WTC11 (cell line): Measurements from ENCODE around the gene IGFBP5. TPM values are rescaled to one million over a fixed set of nuclear protein-coding genes. Genes with fewer than 3 reads are reported as not detected.

Experiments used
- ATAC-seq: fragments of 200-7000 bp; cut with Tn5 transposase; 2 replicates; pipeline ENCODE4 v1.10.0; 2021; ENCODE audit warnings: mild to moderate bottlenecking, moderate library complexity
- CTCF ChIA-PET: fragments of 300-600 bp; sonication (Branson Sonifier 250); formaldehyde crosslinking; loops from one replicate; lab custom pipeline; 2021; ENCODE audit warnings: antibody characterized with exemption; lab: Charles Lee
- POLR2A ChIA-PET: fragments of 350-600 bp; sonication (Branson Sonifier 250); formaldehyde crosslinking; loops from one replicate; lab custom pipeline; 2021; ENCODE audit warnings: antibody characterized with exemption; lab: Charles Lee
- DNase-seq: peaks from one replicate; pipeline ENCODE4 v3.0.0; 2021; ENCODE audit warnings: low spot score
- H3K27ac Mint-ChIP-seq: 2 replicates; pipeline ENCODE4 v1.8.0; 2021; ENCODE audit warnings: mixed read lengths
- H3K27me3 Mint-ChIP-seq: 2 replicates; pipeline ENCODE4 v1.8.0; 2021; ENCODE audit warnings: low read depth, mild to moderate bottlenecking, moderate library complexity, mixed read lengths
- H3K36me3 Mint-ChIP-seq: 2 replicates; pipeline ENCODE4 v1.8.0; 2021; ENCODE audit warnings: mixed read lengths
- H3K4me1 Mint-ChIP-seq: 2 replicates; pipeline ENCODE4 v1.8.0; 2022; ENCODE audit warnings: mixed read lengths
- H3K4me3 Mint-ChIP-seq: 2 replicates; pipeline ENCODE4 v1.8.0; 2021; ENCODE audit warnings: mild to moderate bottlenecking, moderate library complexity, mixed read lengths
- H3K9me3 Mint-ChIP-seq: 2 replicates; pipeline ENCODE4 v1.8.0; 2021; ENCODE audit warnings: mixed read lengths
- ATF1 ChIP-seq: sonication (generic); formaldehyde crosslinking; IDR thresholded peaks from 2 replicates; pipeline ENCODE4 v1.8.1; 2023; ENCODE audit warnings: mild to moderate bottlenecking, moderate library complexity, missing genetic modification reagents
- ATF2 ChIP-seq: sonication (generic); formaldehyde crosslinking; IDR thresholded peaks from 2 replicates; pipeline ENCODE4 v1.8.1; 2022; ENCODE audit warnings: low read depth, missing genetic modification reagents, borderline replicate concordance
- CREB1 ChIP-seq: sonication (generic); formaldehyde crosslinking; IDR thresholded peaks from 2 replicates; pipeline ENCODE4 v1.8.0; 2023; ENCODE audit warnings: mild to moderate bottlenecking, missing genetic modification reagents
- CTCF ChIP-seq: fragments of 200-600 bp; IDR thresholded peaks from 2 replicates; pipeline ENCODE4 v1.8.0; 2022; ENCODE audit warnings: antibody characterized with exemption
- E2F1 ChIP-seq: sonication (generic); formaldehyde crosslinking; IDR thresholded peaks from 2 replicates; pipeline ENCODE4 v1.8.0; 2022; ENCODE audit warnings: mild to moderate bottlenecking, missing genetic modification reagents
- ELF4 ChIP-seq: sonication (generic); formaldehyde crosslinking; IDR thresholded peaks from 2 replicates; pipeline ENCODE4 v1.8.1; 2022; ENCODE audit warnings: low read depth, mild to moderate bottlenecking, moderate library complexity, missing genetic modification reagents
- GRHL2 ChIP-seq: fragments of 250-450 bp; sonication (Bioruptor Pico); IDR thresholded peaks from 2 replicates; pipeline ENCODE4 v1.8.0; 2022; ENCODE audit warnings: mild to moderate bottlenecking, moderate library complexity; ENCODE audit not compliant: insufficient replicate concordance, severe bottlenecking
- HMGA2 ChIP-seq: fragments of 250-450 bp; sonication (Bioruptor Pico); IDR thresholded peaks from 2 replicates; pipeline ENCODE4 v1.4.0; 2021; ENCODE audit warnings: mild to moderate bottlenecking, moderate library complexity
- MYBL2 ChIP-seq: sonication (generic); formaldehyde crosslinking; IDR thresholded peaks from 2 replicates; pipeline ENCODE4 v1.8.1; 2023; ENCODE audit warnings: mild to moderate bottlenecking, moderate library complexity, missing genetic modification reagents
- NFE2L1 ChIP-seq: sonication (generic); formaldehyde crosslinking; IDR thresholded peaks from 2 replicates; pipeline ENCODE4 v1.8.1; 2023; ENCODE audit warnings: missing genetic modification reagents
- NFYB ChIP-seq: sonication (generic); formaldehyde crosslinking; conservative IDR thresholded peaks from 2 replicates; pipeline ENCODE4 v1.8.0; 2022; ENCODE audit warnings: low read depth, missing genetic modification reagents
- SMAD3 ChIP-seq: sonication (generic); formaldehyde crosslinking; IDR thresholded peaks from 2 replicates; pipeline ENCODE4 v1.8.0; 2022; ENCODE audit warnings: missing genetic modification reagents, mild to moderate bottlenecking, borderline replicate concordance
- SP1 ChIP-seq: sonication (generic); formaldehyde crosslinking; conservative IDR thresholded peaks from 2 replicates; pipeline ENCODE4 v1.8.1; 2022; ENCODE audit warnings: missing genetic modification reagents
- ZMAT4 ChIP-seq: fragments of 250-450 bp; sonication (Bioruptor Pico); IDR thresholded peaks from 2 replicates; pipeline ENCODE4 v1.9.0; 2021; ENCODE audit warnings: mild to moderate bottlenecking
- ZNF263 ChIP-seq: sonication (generic); formaldehyde crosslinking; IDR thresholded peaks from 2 replicates; pipeline ENCODE4 v1.8.1; 2022; ENCODE audit warnings: low read depth, mild to moderate bottlenecking, moderate library complexity, missing genetic modification reagents
- ZNF317 ChIP-seq: sonication (generic); formaldehyde crosslinking; IDR thresholded peaks from 2 replicates; pipeline ENCODE4 v1.8.1; 2023; ENCODE audit warnings: low read depth, mild to moderate bottlenecking, moderate library complexity, missing genetic modification reagents, borderline replicate concordance
- ZNF416 ChIP-seq: fragments of 250-450 bp; sonication (Bioruptor Pico); IDR thresholded peaks from 2 replicates; pipeline ENCODE4 v1.9.0; 2021; ENCODE audit warnings: mild to moderate bottlenecking, inconsistent platforms
- ZNF425 ChIP-seq: fragments of 250-450 bp; sonication (Bioruptor Pico); conservative IDR thresholded peaks from 2 replicates; pipeline ENCODE4 v1.9.0; 2021; ENCODE audit warnings: mild to moderate bottlenecking
- total RNA-seq: library from RNA; stranded (reverse); gene quantifications from 3 replicates; pipeline ENCODE4 v1.2.3, GENCODE V29; 2021
- TF ChIP-seq, protein P1 (sequence below): sonication (generic); formaldehyde crosslinking; IDR thresholded peaks from 2 replicates; pipeline ENCODE4 v1.8.1; 2022; ENCODE audit warnings: mild to moderate bottlenecking, missing genetic modification reagents, moderate library complexity, borderline replicate concordance
- TF ChIP-seq, protein P2 (sequence below): fragments of 250-450 bp; sonication (Bioruptor Pico); IDR thresholded peaks from 2 replicates; pipeline ENCODE4 v1.9.0; 2021; ENCODE audit warnings: mild to moderate bottlenecking

Gene IGFBP5
- total RNA-seq, 1 experiment from 2014 or later, result 5.3 TPM

GRCh38 chr2:216739035-216739434 lies 43.7 kb upstream of the IGFBP5 start (continued):
- TF ChIP-seq SP1 (CRISPR knock-in tag), result no peak
- TF ChIP-seq CTCF, result no peak
- no peak for TF ChIP-seq GRHL2 (CRISPR knock-in tag)
- no peak for TF ChIP-seq ATF1 (CRISPR knock-in tag)
- no peak for TF ChIP-seq NFE2L1 (CRISPR knock-in tag)

- POLR2A ChIA-PET, result interaction anchor here (0.6 kb wide), 1 partner anchor 19 kb away, joined by 4 read pairs; no protein-coding TSS in a partner anchor
- no peaks in the 10 kb centered on the region; the same call in 1 of the 2 replicates for H3K27me3 Mint-ChIP-seq
These were observed 42.3 kb upstream of the IGFBP5 start for GRCh38 chr2:216737676-216738075.

GRCh38 chr2:216736326-216736725 lies 41.0 kb upstream of the IGFBP5 start:
- no peak overlapping the region for H3K27ac Mint-ChIP-seq
- no peak for TF ChIP-seq ATF2 (CRISPR knock-in tag)
- H3K27me3 Mint-ChIP-seq, result no peaks in the 10 kb centered on the region; the same call in 1 of the 2 replicates
- DNase-seq (no peak), ATAC-seq (no peak)
- H3K36me3 Mint-ChIP-seq, result no peaks in the 10 kb centered on the region
- ChIA-PET CTCF (no interaction called here), POLR2A (no interaction called here)
- H3K9me3 Mint-ChIP-seq, result no peaks in the 10 kb centered on the region
- H3K4me3 Mint-ChIP-seq, result no peak overlapping the region
- peaks cover 13% of the 10 kb centered on the region for H3K4me1 Mint-ChIP-seq

More at GRCh38 chr2:216737676-216738075, 42.3 kb upstream of the IGFBP5 start:
- TF ChIP-seq, protein P1, sequence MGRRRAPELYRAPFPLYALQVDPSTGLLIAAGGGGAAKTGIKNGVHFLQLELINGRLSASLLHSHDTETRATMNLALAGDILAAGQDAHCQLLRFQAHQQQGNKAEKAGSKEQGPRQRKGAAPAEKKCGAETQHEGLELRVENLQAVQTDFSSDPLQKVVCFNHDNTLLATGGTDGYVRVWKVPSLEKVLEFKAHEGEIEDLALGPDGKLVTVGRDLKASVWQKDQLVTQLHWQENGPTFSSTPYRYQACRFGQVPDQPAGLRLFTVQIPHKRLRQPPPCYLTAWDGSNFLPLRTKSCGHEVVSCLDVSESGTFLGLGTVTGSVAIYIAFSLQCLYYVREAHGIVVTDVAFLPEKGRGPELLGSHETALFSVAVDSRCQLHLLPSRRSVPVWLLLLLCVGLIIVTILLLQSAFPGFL, result no peak
- Mint-ChIP-seq H3K36me3 (no peaks in the 10 kb centered on the region), H3K4me3 (no peak overlapping the region), H3K27ac (no peak overlapping the region), H3K4me1 (peaks cover 13% of the 10 kb centered on the region), H3K9me3 (0 out of 2 replicates have a peak, but pooled peaks cover 4% of the 10 kb centered on the region)
- DNase-seq (no peak), ATAC-seq (no peak)
- CTCF ChIA-PET, result no interaction called here

DNA sequence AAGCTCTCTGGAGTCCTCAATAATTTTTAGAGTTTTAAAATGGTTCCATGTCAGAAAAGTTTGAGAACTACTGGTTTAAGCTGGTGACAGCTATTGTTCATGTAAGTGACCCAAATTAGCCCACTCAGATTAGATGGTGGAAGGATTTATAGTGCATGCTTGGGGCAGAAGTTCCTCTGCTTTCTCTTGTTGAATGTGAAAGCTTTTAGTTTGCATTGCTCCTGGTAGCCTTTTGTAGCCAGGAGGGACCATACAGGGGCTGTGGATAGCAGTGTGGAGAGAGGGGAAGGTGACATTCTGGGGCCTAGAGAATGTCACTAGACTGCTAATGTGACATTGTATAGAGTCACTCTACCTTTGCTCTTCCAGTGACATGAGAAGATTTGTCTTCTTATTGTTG lies 40.3 kb upstream of the IGFBP5 start:
- H3K36me3 Mint-ChIP-seq, result no peaks in the 10 kb centered on the region
- ATAC-seq, result no peak
- no peak overlapping the region for H3K4me3 Mint-ChIP-seq
- DNase-seq, result no peak
- no peaks in the 10 kb centered on the region for H3K9me3 Mint-ChIP-seq
- ChIA-PET POLR2A (no interaction called here), CTCF (no interaction called here)
- no peak overlapping the region for H3K27ac Mint-ChIP-seq
- no peaks in the 10 kb centered on the region; the same call in 1 of the 2 replicates for H3K27me3 Mint-ChIP-seq
- peaks cover 13% of the 10 kb centered on the region for H3K4me1 Mint-ChIP-seq
- TF ChIP-seq ZNF425 (no peak), ZNF317 (no peak), ZNF263 (CRISPR knock-in tag) (no peak), SMAD3 (CRISPR knock-in tag) (no peak), NFYB (CRISPR knock-in tag) (no peak), ZNF416 (no peak), SP1 (CRISPR knock-in tag) (no peak), HMGA2 (CRISPR knock-in tag) (no peak), ELF4 (CRISPR knock-in tag) (no peak), MYBL2 (CRISPR knock-in tag) (no peak), E2F1 (CRISPR knock-in tag) (no peak), ZMAT4 (CRISPR knock-in tag) (no peak), CREB1 (CRISPR knock-in tag) (no peak)
- TF ChIP-seq, protein P2, sequence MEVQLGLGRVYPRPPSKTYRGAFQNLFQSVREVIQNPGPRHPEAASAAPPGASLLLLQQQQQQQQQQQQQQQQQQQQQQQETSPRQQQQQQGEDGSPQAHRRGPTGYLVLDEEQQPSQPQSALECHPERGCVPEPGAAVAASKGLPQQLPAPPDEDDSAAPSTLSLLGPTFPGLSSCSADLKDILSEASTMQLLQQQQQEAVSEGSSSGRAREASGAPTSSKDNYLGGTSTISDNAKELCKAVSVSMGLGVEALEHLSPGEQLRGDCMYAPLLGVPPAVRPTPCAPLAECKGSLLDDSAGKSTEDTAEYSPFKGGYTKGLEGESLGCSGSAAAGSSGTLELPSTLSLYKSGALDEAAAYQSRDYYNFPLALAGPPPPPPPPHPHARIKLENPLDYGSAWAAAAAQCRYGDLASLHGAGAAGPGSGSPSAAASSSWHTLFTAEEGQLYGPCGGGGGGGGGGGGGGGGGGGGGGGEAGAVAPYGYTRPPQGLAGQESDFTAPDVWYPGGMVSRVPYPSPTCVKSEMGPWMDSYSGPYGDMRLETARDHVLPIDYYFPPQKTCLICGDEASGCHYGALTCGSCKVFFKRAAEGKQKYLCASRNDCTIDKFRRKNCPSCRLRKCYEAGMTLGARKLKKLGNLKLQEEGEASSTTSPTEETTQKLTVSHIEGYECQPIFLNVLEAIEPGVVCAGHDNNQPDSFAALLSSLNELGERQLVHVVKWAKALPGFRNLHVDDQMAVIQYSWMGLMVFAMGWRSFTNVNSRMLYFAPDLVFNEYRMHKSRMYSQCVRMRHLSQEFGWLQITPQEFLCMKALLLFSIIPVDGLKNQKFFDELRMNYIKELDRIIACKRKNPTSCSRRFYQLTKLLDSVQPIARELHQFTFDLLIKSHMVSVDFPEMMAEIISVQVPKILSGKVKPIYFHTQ (CRISPR knock-in tag), result no peak
